Measurements from ENCODE around the gene YIPF4.
"Not testable (repeated sequence)": the region's sequence is repeated elsewhere in the genome, so short reads cannot be mapped to it uniquely, and the experiment has no call there.

Gene YIPF4

GRCh38 chr2:32277674-32278477 is at the start of gene YIPF4:
YIPF4 (plus strand) TSS chr2:32277904; CDS start chr2:32278156, 252 bp downstream.
- DNase-seq, result peak; percentile 86

GRCh38 chr2:32228181-32228580 is 49.5 kb upstream of the YIPF4 start:
- DNase-seq, result no peak

- DNase-seq, result no peak
These were observed 48.1 kb upstream of the YIPF4 start for GRCh38 chr2:32229635-32230034.

- DNase-seq, result no peak
These were observed 45.7 kb upstream of the YIPF4 start for GRCh38 chr2:32231959-32232358.

- DNase-seq, result no peak
These were observed 42.4 kb upstream of the YIPF4 start for GRCh38 chr2:32235315-32235714.

- no peak for DNase-seq
These were observed 40.2 kb upstream of the YIPF4 start for GRCh38 chr2:32237488-32237887.

- no peak for DNase-seq
These were observed 39.7 kb upstream of the YIPF4 start for GRCh38 chr2:32237996-32238395.

- DNase-seq, result no peak
These were observed 35.4 kb upstream of the YIPF4 start for GRCh38 chr2:32242331-32242730.

- peak; percentile 57 for DNase-seq
These were observed 30.8 kb upstream of the YIPF4 start for GRCh38 chr2:32246911-32247310.

GRCh38 chr2:32248299-32248698 is 29.4 kb upstream of the YIPF4 start:
- DNase-seq, result no peak

- DNase-seq, result no peak
These were observed 27.9 kb upstream of the YIPF4 start for GRCh38 chr2:32249731-32250236.

GRCh38 chr2:32250290-32250689 is 27.4 kb upstream of the YIPF4 start:
- no peak for DNase-seq

- DNase-seq, result no peak
These were observed 19.5 kb upstream of the YIPF4 start for GRCh38 chr2:32258242-32258641.

GRCh38 chr2:32260376-32260775 is 17.3 kb upstream of the YIPF4 start:
- DNase-seq, result no peak

- no peak for DNase-seq
These were observed 15.6 kb upstream of the YIPF4 start for GRCh38 chr2:32262105-32262504.

GRCh38 chr2:32264422-32265105 is 13.1 kb upstream of the YIPF4 start, which contains the start of gene NLRC4:
NLRC4 (minus strand) TSS chr2:32264886; CDS start chr2:32256775, 8,111 bp downstream.
- no peak for DNase-seq

GRCh38 chr2:32271063-32271462 is 6.6 kb upstream of the YIPF4 start:
- DNase-seq, result no peak

- DNase-seq, result no peak
These were observed 5.4 kb upstream of the YIPF4 start for GRCh38 chr2:32272279-32272678.

- no peak for DNase-seq
These were observed 3.4 kb upstream of the YIPF4 start for GRCh38 chr2:32274289-32274688.

- DNase-seq, result not testable (repeated sequence)
These were observed 1.9 kb upstream of the YIPF4 start for GRCh38 chr2:32275790-32276189.

- DNase-seq, result no peak
These were observed 386 bp upstream of the YIPF4 start for GRCh38 chr2:32277363-32277673.

- DNase-seq, result no peak
These were observed 762 bp downstream of the YIPF4 start for GRCh38 chr2:32278478-32278853.

GRCh38 chr2:32284321-32284720 is 6.6 kb downstream of the YIPF4 start:
- no peak for DNase-seq
